ENCODE measurements around the gene ERC1. TPM values are rescaled to one million over a fixed set of nuclear protein-coding genes. Genes with fewer than 3 reads are reported as not detected.

The ERC1 gene
- polyA plus RNA-seq, 1 donor from 2014 or later = 7.1 TPM

- H3K9me3 ChIP-seq (ENCODE audit: low read length) = no peaks in the 10 kb centered on the region
- no peaks in the 10 kb centered on the region for H3K79me2 ChIP-seq (replicated peaks; ENCODE audit: insufficient read depth, low read length)
- no peak for TF ChIP-seq TAF1 (IDR thresholded peaks at IDR 0.05; ENCODE audit: low read depth)
- no peaks in the 10 kb centered on the region for H3K36me3 ChIP-seq (ENCODE audit: insufficient read depth, low read length)
- H3K4me3 ChIP-seq (ENCODE audit: low read length) = no peak overlapping the region
- H3K4me2 ChIP-seq (ENCODE audit: low read length) = no peak overlapping the region
- no peak overlapping the region for H2AFZ ChIP-seq (ENCODE audit: low read depth, low read length)
- no peaks in the 10 kb centered on the region for H3F3A ChIP-seq (ENCODE audit: insufficient read depth, low read length, poor library complexity, severe bottlenecking)
- no peak overlapping the region for H3K27ac ChIP-seq (ENCODE audit: low read length)
- H3K9ac ChIP-seq (ENCODE audit: low read length) = no peak overlapping the region
- H3K9me2 ChIP-seq (ENCODE audit: insufficient read depth, low read length) = no peaks in the 10 kb centered on the region
- H4K20me1 ChIP-seq (ENCODE audit: insufficient read depth) = no peaks in the 10 kb centered on the region
- H3K27me3 ChIP-seq (ENCODE audit: insufficient read depth, low read depth, low read length) = no peaks in the 10 kb centered on the region
Measured at GRCh38 chr12:1463073-1463905, 472.3 kb downstream of the ERC1 start.

- Histone ChIP-seq H3K9ac (ENCODE audit: low read length) (no peak overlapping the region), H3K4me2 (ENCODE audit: low read length) (no peak overlapping the region), H3K27me3 (ENCODE audit: insufficient read depth, low read depth, low read length) (no peaks in the 10 kb centered on the region), H4K20me1 (ENCODE audit: insufficient read depth) (no peaks in the 10 kb centered on the region), H3K9me2 (ENCODE audit: insufficient read depth, low read length) (no peaks in the 10 kb centered on the region), H3K4me3 (ENCODE audit: low read length) (no peak overlapping the region), H3K36me3 (ENCODE audit: insufficient read depth, low read length) (no peaks in the 10 kb centered on the region), H2AFZ (ENCODE audit: low read depth, low read length) (no peak overlapping the region), H3K79me2 (replicated peaks; ENCODE audit: insufficient read depth, low read length) (no peaks in the 10 kb centered on the region), H3K9me3 (ENCODE audit: low read length) (no peaks in the 10 kb centered on the region), H3F3A (ENCODE audit: insufficient read depth, low read length, poor library complexity, severe bottlenecking) (no peaks in the 10 kb centered on the region), H3K27ac (ENCODE audit: low read length) (no peak overlapping the region)
- TF ChIP-seq EP300 (conservative IDR thresholded peaks at IDR 0.05; ENCODE audit: poor library complexity, severe bottlenecking) = no peak
- no peak for TF ChIP-seq SMC3 (conservative IDR thresholded peaks at IDR 0.05; ENCODE audit: poor library complexity)
- no peak for TF ChIP-seq CTCF (IDR thresholded peaks at IDR 0.05; ENCODE audit: poor library complexity, severe bottlenecking)
- TF ChIP-seq MXI1 (conservative IDR thresholded peaks at IDR 0.05; ENCODE audit: poor library complexity, severe bottlenecking) = no peak
- no peak for TF ChIP-seq TAF1 (IDR thresholded peaks at IDR 0.05; ENCODE audit: low read depth)
- no peak for TF ChIP-seq POLR2AphosphoS5 (IDR thresholded peaks at IDR 0.05)
- no peak for TF ChIP-seq REST (IDR thresholded peaks at IDR 0.05; ENCODE audit: borderline replicate concordance)
- TF ChIP-seq EZH2 (IDR thresholded peaks at IDR 0.05; ENCODE audit: borderline replicate concordance, insufficient read depth, low read length, poor library complexity, severe bottlenecking) = no peak
- TF ChIP-seq RAD21 (conservative IDR thresholded peaks at IDR 0.05) = no peak
Measured at GRCh38 chr12:1464925-1465324, 473.9 kb downstream of the ERC1 start.

All from neural cell (in vitro differentiated cells).